Stimulated activated CD8-positive, alpha-beta memory T cell treated with anti-CD3 and anti-CD28 coated beads, Interleukin-12 subunit alpha, Interleukin-12 subunit beta, amount 100 ng/mL, for 4 hours (primary cell): ENCODE data around the gene DPP4.

ENCODE experiments used
- DNase-seq: peaks from one replicate; pipeline ENCODE4 v3.0.0-alpha.2; 2020; ENCODE audit warnings: low read depth

The DPP4 gene

DNA sequence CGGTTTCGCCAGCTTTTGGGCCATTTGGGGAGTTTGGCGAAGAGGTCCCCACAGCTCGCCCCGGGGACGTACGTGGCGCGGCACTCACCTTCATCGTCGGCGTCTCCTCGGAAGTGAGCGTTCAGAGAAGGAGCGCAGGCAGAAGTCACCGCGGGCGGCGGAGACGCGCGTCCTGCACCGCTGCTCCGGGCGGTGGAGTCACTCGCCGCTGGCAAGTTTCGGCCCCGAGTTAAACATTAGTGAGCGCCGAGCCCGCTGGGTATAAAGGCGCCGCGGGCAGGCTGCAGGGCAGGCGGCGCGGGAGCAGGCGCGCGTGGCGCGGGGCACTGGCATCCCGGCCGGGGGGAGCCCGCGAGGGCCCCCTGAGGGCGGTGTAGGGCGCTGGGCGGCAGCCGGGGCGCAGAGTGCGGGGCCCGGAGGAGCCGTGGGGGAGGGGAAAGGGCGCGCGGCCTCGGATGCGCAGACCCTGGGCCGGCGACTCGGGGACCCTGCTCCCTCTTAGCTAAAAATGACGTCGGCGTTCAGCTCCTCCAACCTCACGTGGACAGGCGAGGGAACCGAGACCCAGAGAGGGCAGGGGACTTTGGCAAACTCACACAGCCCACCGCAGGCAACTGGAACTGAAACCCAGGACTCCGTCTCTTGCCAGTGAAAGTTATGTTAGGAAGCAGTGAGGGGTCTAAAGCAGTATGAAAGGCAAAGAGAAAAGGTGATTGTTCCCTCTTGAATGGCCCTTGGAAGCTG lies at the start of gene DPP4:
TSS of gene DPP4 (minus strand) at position 328 of the 744 bp plus-strand sequence. CDS start at position 94, 234 bp downstream.
- peak; percentile 28 for DNase-seq

DNA sequence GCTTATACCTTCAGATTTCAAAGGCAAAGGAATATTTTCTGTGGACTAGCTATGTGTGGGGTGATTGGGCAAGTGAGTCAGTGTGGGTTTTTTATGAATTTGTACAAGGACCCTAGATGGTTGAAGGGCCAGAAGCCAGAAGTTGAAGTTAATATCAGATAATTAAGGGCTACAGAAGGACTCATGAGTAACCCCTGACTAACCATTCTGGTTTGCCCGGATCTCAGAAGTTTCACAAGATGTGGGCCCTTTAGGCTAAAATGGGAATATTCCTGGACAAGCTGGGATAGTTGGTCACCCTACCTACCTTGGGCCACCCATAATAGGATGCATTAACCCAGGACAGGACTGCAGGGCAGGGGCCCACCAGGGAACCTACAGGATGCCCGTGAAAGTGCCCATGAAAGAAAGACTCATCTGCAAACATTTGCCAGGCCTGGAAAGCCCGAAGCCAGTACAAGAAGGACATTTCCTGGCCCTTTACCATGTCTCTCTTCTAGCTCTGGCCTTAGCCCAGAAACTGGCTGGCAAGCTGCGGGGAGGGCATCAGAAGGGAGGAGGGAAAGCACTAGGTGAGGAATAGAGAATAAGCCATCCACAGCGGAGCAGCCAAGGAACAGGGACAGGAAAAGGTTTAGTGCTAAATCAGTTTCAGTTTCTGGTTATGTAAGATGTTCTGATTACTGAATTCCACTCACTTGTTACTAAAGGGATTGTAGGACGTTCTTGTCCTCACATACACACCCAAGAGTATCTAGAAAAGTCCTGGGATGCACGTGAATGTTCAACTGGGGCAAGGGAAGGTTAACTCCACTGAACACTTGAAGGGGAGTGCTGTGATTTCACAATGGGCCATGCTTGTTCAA lies 44.4 kb upstream of the DPP4 start:
- DNase-seq = no peak

DNA sequence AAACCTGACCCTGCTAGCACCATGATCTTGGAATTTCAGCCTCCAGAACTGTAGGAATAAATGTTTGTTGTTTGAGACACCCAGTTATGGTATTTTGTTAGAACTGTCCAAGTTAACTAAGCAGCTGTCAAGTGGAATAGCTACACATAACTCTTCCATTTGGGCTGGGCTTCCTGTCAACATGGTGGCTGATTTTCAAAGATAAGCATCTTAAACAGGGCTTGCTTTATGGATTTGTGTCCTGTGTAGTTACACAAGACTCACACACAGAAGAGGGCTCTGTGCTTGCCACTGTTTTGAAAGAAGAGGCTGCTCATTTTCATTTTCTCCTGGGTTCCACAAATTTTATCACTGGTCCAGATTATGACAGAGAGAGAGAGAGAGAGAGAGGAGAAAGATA lies 42.3 kb upstream of the DPP4 start:
- DNase-seq = no peak

DNA sequence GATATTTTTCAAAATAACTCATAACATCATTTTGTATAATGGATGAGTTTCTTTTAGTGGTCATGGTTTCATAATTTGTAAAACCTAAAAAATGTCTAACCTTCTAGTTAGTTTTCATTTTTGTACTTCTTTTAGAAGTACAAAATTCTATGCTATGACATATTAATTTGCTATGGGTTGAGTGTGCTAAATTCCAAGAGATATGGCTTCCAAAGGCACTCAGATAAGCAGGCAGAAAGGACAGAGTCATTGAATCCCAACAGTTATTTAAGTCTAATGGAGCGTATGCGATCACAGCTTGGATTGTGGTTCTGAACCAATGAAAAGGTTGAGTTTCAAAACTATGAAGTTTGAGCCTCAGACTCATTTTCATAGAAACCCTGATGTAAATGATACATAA lies 41.1 kb upstream of the DPP4 start:
- no peak for DNase-seq

DNA sequence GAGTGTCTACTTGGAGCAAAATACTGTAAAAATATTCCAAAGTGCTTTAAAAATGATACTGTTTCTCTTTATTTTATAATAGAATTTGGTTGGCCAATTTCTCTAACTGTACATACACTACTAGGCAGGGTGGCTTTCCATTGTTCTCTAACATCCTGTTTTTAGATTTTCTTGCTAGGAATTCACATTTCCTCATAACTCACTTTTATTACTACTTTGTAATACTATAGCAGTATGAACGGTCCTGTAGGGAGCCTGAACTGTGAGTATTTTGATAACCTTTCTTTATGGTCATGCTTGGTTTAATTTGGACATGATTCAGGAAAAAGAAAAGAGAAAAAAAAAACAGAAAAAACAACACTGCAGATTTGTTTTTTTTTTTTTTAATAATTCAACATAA lies 40.3 kb upstream of the DPP4 start:
- no peak for DNase-seq

DNA sequence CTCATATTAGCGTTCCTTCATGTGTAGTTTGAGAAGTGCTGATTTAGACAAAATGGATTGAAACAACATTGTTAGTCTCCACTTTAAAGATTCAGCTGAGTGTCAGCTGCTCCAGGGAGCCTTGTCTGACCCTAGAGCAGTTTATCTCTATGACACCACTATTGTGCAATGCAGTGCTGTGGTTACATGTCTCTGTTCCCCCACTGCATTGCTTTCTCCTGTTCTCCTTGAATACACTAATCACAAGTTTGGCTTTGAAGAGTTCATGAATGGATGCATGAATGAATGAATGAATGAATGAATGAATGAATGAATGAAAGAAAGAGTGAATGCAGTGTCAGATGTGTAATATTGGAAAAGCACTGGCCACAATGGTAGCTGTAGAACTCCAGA lies 39.8 kb upstream of the DPP4 start:
- DNase-seq = no peak

DNA sequence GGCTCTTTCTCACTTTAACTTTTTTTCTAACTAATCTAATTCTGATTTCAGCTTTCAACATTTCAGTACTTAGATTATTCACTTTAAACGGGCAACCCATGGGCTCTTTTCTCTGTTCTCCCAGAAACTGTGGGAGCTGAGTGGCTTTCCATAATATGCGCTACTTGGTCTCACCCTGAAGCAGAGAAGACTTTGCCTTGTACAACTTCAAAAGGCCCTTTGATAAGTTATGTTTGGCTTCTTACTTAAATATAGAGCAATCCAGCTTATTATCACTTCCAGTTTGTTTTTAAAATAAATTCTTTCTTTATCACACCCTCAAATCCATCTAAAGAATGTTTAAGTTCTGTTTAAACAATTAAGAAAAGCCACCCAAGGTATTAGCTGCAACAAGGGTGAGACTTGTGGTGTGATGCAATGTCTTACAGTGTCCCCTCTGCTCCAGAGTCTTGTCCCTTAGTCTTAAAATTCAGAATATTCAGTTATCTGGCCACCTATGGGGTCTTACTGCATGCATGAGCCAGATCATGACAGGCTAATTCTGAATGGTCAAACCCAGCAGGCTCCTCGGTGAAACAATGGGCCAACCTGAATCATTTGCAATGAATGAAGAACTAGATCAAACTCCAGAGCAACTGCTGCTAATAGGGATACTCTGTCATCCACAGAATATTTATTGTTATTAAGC lies 39.2 kb upstream of the DPP4 start:
- no peak for DNase-seq

DNA sequence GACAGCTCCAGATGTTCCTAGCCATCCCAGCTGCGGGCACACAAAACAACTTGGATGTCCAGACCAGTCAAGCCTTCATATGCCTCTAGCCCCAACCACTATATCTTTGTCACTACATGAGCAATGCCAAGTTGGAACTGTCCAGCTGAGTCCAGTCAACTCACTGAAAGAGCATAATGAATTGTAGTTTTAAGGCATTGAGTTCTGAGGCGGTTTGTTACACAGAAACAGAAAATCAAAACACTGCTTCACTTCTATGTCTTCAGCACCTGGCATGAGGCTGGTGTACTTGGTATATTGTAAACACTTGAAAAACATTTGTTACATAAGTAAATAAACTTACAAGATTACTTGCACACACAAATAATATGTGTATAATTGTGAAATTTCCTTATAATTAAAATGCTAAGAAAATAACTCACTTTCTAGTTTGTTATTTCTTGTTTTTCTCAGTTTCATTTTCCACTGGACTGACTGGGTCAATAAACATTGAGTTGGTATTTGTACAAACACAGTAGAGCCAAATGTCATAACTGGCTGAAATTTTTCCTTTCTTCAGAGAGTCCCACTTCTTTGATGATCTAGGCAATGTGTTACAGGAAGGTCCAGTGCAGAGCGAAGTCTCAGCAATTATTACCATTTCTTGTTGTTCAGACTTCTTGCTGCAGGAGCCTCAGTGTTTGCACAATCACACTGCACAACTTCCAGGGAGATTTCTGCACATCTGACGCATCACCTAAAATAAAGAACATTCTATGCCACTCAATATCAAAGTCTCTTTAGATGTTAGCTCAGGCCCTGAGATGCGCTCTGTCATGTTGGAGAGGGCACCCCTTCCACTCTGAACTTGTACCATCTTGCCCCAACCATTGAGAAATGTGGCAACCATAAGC lies 38.2 kb upstream of the DPP4 start:
- no peak for DNase-seq

DNA sequence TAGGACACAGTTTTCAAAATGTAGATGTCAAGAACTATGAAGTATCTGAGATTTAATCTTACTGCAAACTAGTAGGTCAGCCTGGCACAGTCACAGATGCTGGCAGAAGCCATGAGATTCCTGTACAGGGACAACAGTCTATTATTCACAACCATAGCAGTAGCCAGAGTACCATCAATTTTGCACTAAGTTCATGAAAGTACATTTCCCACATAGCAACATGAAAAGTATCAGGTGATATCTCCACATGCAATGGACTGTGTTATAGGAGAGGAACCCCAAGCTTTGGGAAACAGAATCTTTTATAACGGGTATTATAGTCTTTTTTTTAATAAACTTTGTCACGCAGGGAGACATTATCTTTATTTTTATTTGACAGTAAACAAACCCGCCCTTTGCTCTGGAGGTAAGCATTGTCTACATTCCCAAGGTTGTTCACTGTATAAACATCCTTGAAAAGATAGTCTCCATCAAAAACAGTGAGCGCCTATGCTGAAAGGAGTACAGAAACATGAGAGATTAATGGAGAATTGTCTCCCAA lies 33.4 kb upstream of the DPP4 start:
- no peak for DNase-seq

DNA sequence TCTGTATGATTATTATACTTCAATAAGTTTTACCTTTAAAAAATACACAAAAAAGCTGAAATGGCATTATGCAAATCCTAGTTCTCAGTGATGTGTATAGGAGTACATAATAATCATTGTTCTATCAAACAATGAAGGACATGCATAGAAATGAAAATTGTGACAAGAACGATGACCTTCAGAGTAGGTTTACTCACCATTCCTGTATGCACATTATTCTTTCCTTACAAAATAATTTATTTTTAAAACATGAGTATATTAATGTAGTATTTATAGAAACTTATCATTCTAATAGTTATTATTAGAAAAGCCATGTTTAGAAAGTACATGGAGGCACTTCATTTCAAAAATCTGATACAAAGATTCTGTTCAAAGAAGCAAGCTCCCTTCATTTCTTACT lies 32.7 kb upstream of the DPP4 start:
- DNase-seq = no peak

DNA sequence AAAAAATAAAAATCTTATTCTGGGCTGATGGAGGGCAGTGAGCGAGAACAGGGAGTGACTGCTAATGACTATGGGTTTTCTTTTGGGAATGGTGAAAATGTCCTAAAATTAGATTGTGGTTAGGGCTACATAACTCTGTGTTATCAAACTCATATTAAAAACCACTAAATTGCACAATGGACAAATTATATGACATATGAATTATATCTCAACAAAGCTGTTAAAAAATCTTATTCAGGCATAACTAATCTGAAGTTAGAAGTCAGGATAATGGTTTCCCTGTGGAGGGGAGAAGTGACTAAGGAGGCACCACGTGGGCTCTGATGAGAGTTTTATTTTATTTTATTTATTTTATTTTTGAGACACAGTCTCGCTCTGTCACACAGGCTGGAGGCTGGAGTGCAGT lies 32.1 kb upstream of the DPP4 start:
- DNase-seq = no peak

DNA sequence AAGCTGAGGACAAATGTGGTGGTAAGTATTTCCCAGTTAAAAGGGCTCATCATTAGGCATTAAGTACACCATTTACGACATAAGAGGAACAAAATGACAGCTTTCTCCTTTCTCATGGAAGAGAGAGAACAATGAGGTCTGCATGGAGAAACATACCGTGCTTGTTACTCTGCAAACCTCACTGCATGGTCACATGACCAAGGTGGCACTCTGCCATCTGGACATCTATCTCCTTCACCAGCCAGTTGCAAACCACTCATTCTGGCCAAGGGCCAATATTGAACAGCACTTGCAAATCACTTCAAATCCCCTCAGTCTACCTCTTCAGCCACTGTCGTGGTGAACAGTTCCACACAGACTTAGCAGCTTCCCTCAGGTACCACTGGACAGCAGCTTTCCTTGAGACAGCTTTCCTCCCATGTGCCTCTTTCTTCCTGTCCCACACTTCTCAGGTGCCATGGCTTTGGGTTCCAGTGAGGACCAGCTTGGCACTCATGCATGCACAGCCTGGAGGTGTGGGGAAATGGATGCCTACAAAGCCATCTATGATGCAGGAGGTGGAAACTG lies 29.5 kb upstream of the DPP4 start:
- DNase-seq = no peak

DNA sequence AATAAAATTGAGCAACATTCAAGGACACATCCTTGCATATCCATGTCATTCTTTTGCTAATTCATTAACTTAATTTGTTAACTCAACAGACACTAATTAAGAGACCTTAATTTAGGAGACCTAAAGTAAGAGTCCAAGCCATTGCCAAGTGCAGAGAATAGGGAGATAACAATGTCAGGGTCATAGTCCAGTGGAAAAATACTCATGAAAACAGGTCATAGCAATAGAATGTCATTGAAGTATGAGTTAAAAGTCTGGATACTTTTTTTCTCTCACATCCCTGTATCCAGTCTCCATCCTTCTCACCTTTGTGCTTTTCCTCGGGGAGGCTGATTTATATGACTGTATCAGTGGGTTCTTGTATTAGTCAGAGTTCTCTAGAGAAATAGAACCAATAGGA lies 26.6 kb upstream of the DPP4 start:
- no peak for DNase-seq

DNA sequence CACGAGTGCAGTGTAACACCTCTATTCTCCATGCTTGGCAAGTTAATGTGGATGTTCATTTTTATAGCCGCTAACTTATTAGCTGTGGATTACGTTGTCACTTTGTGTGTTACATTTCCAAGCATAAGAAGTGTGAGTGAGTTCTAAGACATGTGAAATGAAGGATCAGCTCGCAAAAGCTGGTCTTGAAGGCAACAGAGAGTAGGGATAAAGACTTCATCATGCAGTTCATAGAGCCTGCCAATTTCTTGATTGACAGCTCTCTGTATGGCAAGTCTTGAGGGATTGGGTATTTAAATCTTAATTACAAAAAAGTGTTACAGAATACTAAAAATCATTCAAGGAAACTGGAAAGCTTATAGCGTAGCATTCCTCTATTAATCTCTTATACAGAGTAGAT lies 25.8 kb upstream of the DPP4 start:
- no peak for DNase-seq

DNA sequence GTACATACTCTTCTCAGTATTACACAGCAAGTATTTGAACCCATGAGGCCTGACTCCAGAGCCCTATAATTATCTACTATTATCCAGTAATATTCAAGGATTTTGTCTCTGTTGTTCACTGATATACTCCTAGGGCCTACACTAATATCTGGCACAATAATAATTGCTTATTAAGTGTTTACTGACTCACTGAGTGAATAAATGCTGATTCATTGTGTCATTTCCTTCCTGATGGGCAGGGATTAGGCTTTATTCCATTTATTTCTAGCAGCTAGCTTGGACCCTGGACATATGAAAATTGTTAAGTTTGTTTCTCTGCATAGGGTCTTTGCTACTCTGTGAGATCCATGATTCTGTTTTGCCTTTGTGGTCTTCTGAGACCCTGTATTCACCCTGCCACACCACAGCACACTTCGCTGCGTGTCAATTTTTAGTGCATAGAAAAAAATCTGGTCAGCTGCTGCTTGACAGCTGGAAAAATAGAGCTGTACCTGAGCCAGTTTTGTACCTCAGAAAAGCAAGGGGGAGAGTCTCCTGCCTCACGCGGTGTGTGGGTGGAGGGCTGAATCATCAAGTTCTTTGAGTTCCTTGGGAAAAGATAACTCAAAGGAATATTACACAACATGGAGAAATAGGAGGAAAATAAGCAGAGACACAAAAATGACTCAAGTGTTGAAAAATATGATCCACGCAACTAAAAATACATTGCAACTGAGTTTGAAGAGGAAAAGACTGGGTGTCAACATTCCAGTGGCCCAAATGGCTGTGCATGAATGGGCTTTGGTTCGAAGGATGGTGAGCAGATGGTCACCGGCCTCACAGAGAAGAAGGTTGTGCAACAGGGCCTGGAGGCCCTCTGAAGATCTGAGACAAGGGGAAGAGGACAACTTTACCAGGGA lies 18.9 kb upstream of the DPP4 start:
- no peak for DNase-seq

DNA sequence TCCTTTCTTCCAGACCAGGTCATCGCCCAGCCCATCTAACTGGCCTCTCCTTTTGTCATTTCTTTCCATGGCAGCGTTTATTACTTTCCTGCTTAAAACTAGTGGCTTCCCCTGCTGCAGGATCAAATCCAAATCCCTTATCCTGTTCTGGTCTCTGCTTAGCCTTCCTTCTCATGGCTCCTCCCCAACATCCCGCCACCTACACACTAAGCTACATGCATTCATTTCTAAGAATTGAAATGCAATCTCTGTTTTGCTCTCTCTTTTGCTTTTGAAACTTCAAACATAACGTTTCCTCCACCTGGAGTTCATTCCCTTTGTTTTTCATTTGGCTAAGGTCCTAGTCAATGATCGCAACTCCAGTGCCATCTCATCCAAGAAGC lies 18.0 kb upstream of the DPP4 start:
- DNase-seq = no peak

DNA sequence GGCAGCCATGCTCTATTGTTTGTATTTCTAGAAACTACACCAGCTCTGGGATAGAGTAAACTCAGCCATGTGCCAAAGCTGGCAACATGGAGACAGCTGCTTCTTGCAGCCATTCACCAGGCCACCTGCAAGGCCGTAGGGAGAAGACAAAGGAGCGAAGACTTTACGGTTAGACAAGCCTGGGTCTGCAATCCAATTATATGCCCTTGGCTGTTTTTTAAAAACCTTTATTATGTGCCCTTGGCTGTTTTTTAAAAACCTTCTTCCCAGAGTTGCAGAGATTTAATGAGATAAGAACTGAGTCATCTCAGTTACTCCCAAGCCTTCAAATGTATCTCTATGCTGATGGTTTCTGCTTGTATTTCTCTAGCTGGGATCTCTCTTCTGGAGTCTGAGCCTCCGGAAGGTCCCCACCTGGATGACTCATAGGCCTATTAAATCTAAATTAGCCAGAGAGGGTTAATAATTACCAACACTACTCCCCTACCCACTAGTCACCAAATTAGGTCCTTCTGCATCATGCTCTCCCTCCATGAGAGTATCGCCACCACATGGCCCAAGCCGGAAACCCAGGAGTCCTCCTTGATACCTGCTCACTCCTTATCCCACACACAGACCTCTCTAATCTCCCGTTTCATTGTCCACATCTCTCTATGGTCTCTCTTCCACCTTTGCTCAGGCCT lies 17.5 kb upstream of the DPP4 start:
- no peak for DNase-seq

DNA sequence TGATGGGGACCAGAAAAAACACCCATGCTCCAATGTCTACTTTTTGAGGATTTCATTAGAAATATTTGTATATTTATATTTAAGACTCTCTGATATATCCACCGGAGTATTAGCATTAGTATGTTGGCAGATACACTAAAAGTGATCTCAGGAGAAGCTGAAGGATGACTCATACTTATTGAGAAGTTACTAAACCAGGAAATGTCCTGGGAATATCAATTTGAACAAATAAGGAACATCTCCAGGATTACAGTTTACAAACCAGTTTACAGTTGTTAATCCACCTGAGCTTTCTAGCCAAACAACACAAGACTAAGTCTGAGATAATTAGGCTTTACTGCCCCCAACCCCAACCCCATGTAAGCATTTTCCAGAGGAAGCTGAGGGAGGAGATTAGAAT lies 16.1 kb upstream of the DPP4 start:
- no peak for DNase-seq

DNA sequence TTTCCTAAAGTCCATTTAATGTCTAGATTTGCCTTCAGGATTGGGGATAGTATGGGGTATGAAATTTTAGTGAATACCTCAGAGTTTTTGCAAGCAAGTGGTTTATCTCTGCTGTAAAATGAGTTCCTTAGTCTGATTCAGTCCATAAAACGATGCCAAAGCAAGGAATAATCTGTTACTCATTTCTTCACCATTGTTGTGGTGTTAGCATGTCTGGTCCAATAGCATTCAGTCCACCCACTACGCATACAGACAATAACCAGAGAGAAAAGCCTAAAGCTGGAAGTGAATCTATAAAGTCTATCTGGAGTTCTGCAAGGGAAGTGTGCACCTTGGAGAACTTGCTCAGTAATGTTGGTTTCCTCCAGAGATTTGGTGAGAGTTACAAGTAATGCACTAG lies 12.9 kb upstream of the DPP4 start:
- DNase-seq = no peak
